ENCODE data around the gene MTUS2.

GRCh38 chr13:29510651-29511084, 690.5 kb downstream of the MTUS2 start:
- no peak for TF ChIP-seq EZH2 (IDR thresholded peaks at IDR 0.05; ENCODE audit: low read depth, unreplicated experiment)
- TF ChIP-seq ZNF114 (CRISPR knock-in tag; IDR thresholded peaks at IDR 0.05) = no peak
